OCI-LY7 (cell line): ENCODE data around the gene USH2A.

Source experiments
- EZH2phosphoT487 ChIP-seq: fragments of 200-600 bp; sonication (generic); IDR thresholded peaks from 2 replicates; pipeline ENCODE4 v1.6.1; 2018; ENCODE audit warnings: low read depth, borderline replicate concordance, mild to moderate bottlenecking, mixed run types, antibody characterized with exemption, low read length, moderate library complexity, mixed read lengths
- TF ChIP-seq, protein P1 (sequence below): fragments of 200-600 bp; sonication (generic); conservative IDR thresholded peaks from 2 replicates; pipeline ENCODE4 v1.5.1; 2014; ENCODE audit warnings: mild to moderate bottlenecking, antibody characterized with exemption, low read length, moderate library complexity, mixed read lengths

DNA sequence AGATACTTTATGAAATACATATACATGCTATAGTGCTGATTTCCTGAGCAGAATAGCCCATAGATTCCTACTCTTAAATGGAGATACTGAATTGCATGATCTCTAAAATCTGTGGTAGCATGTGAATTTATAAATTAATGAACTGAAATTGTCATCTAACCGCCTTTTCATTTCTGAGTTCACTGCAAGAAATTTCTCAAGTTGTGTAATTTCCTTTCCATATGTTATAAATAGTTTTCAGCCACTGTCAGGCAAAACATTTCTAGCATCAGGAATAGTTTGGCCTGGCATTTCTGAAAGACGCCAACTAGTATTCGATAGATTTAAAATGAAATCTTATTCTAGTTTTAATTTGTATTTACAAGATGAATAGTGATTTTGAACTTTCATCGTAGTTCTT, 310.1 kb downstream of the USH2A start:
- TF ChIP-seq, protein P1, sequence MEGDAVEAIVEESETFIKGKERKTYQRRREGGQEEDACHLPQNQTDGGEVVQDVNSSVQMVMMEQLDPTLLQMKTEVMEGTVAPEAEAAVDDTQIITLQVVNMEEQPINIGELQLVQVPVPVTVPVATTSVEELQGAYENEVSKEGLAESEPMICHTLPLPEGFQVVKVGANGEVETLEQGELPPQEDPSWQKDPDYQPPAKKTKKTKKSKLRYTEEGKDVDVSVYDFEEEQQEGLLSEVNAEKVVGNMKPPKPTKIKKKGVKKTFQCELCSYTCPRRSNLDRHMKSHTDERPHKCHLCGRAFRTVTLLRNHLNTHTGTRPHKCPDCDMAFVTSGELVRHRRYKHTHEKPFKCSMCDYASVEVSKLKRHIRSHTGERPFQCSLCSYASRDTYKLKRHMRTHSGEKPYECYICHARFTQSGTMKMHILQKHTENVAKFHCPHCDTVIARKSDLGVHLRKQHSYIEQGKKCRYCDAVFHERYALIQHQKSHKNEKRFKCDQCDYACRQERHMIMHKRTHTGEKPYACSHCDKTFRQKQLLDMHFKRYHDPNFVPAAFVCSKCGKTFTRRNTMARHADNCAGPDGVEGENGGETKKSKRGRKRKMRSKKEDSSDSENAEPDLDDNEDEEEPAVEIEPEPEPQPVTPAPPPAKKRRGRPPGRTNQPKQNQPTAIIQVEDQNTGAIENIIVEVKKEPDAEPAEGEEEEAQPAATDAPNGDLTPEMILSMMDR: no peak
- TF ChIP-seq EZH2phosphoT487: no peak
